ENCODE measurements around the gene PALLD. TPM values are rescaled to one million over a fixed set of nuclear protein-coding genes. Genes with fewer than 3 reads are reported as not detected.

Gene PALLD
- total RNA-seq, 2 experiments from 2014 or later: 0.49 to 0.78 TPM

DNA sequence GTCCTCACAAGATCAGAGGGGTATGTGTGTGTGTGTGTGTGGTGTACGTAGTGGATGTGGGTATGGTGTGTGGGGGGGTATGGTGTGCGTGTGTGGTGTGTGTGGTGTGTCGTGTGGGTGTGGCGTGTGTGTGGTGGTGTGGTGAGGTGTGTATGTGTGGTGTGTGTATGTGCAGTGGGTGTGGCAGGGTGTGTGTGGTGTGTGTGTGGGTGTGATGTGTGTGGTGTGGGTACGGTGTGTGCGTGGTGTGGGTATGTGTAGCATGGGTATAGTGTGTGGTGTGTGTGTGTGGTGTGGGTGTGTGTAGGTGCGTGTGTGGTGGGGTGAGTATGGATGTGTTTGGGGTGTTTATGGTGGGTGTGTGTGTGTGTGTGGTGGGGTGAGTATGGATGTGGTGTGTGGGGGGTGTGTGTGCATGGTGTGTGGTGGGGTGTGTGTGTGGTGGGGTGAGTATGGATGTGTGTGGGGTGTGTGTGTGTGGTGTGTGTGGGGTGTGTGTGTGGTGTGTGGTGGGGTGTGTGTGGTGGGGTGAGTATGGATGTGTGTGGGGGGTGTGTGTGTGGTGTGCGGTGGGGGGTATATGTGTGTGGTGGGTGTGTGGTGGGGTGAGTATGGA lies 182.0 kb downstream of the PALLD start:
- Mint-ChIP-seq H3K4me1 (ENCODE audit: low read depth) (no peaks in the 10 kb centered on the region), H3K4me3 (no peak overlapping the region), H3K9me3 (no peaks in the 10 kb centered on the region), H3K27ac (no peak overlapping the region), H3K27me3 (no peaks in the 10 kb centered on the region), H3K36me3 (ENCODE audit: low read depth) (no peaks in the 10 kb centered on the region)
- ChIA-PET CTCF (no interaction called here), POLR2A (no interaction called here)
- H3K4me3 ChIP-seq (ENCODE audit: low read length): no peak overlapping the region
- no peak for DNase-seq
- H3K27me3 ChIP-seq (ENCODE audit: control insufficient read depth in 1 of 2, insufficient read depth in 2 of 2, low read length in 2 of 2): no peaks in the 10 kb centered on the region
- TF ChIP-seq, protein P1, sequence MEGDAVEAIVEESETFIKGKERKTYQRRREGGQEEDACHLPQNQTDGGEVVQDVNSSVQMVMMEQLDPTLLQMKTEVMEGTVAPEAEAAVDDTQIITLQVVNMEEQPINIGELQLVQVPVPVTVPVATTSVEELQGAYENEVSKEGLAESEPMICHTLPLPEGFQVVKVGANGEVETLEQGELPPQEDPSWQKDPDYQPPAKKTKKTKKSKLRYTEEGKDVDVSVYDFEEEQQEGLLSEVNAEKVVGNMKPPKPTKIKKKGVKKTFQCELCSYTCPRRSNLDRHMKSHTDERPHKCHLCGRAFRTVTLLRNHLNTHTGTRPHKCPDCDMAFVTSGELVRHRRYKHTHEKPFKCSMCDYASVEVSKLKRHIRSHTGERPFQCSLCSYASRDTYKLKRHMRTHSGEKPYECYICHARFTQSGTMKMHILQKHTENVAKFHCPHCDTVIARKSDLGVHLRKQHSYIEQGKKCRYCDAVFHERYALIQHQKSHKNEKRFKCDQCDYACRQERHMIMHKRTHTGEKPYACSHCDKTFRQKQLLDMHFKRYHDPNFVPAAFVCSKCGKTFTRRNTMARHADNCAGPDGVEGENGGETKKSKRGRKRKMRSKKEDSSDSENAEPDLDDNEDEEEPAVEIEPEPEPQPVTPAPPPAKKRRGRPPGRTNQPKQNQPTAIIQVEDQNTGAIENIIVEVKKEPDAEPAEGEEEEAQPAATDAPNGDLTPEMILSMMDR (IDR thresholded peaks at IDR 0.05): no peak
- H3K36me3 ChIP-seq (ENCODE audit: insufficient read depth, low read length): no peaks in the 10 kb centered on the region
- intact Hi-C loops (cut with DNase I, micrococcal nuclease): no loop called here
- no peak overlapping the region for H3K27ac ChIP-seq (ENCODE audit: low read depth in 1 of 2, low read length in 2 of 2)
- no peak for ATAC-seq (ENCODE audit: poor library complexity)
- no peaks in the 10 kb centered on the region for H3K4me1 ChIP-seq (ENCODE audit: insufficient read depth, low read length)
- no peaks in the 10 kb centered on the region for H3K9me3 ChIP-seq (ENCODE audit: control insufficient read depth in 1 of 2, insufficient read depth in 1 of 2, low read length in 2 of 2)

DNA sequence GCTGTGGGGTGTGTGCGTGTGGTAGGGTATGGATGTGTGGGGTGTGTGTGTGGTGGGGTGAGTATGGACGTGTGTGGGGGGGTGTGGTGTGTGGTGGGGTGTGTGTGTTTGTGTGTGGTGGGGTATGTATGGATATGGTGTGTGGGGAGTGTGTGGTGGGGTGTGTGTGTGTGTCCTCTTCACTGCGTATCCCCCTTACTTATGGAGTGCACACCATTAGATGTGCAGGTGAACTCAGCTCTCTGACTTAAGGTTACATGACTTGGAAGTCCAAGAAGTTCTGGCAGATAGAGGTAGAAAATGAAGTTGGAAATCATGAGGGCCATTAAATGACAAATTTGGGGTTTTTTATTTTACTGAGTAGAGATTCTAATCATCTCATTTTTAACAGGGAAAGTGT lies 182.5 kb downstream of the PALLD start:
- H3K4me1 Mint-ChIP-seq (ENCODE audit: low read depth): no peaks in the 10 kb centered on the region
- ATAC-seq (ENCODE audit: poor library complexity) (no peak), DNase-seq (no peak)
- Histone ChIP-seq H3K9me3 (ENCODE audit: control insufficient read depth in 1 of 2, insufficient read depth in 1 of 2, low read length in 2 of 2) (no peaks in the 10 kb centered on the region), H3K4me1 (ENCODE audit: insufficient read depth, low read length) (no peaks in the 10 kb centered on the region), H3K36me3 (ENCODE audit: insufficient read depth, low read length) (no peaks in the 10 kb centered on the region), H3K27ac (ENCODE audit: low read depth in 1 of 2, low read length in 2 of 2) (no peak overlapping the region), H3K27me3 (ENCODE audit: control insufficient read depth in 1 of 2, insufficient read depth in 2 of 2, low read length in 2 of 2) (no peaks in the 10 kb centered on the region), H3K4me3 (ENCODE audit: low read length) (no peak overlapping the region)
- H3K9me3 Mint-ChIP-seq: no peaks in the 10 kb centered on the region
- TF ChIP-seq, protein P1 (IDR thresholded peaks at IDR 0.05): no peak
- no peak overlapping the region for H3K27ac Mint-ChIP-seq
- ChIA-PET CTCF (no interaction called here), POLR2A (no interaction called here)
- no peak overlapping the region for H3K4me3 Mint-ChIP-seq
- intact Hi-C loops (cut with DNase I, micrococcal nuclease): no loop called here
- no peaks in the 10 kb centered on the region for H3K36me3 Mint-ChIP-seq (ENCODE audit: low read depth)
- no peaks in the 10 kb centered on the region for H3K27me3 Mint-ChIP-seq

DNA sequence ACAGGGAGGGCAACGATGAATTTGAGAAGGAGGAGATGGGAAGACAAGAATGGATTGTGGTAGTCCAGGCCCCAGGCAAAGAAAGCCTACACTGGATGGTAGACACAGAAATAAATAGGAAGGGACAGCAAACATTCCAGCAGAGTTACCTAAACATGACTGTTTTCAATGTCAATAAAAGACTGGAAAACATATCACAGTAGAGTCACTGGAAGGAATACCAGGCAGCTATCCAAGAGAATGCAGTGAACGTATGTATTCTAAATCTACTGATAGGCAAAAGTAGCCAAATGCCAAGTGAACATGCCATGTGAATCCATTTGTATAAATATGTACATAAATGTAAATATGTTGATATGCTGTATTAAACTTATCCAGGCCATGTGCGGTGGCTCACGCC lies 183.0 kb downstream of the PALLD start:
- Mint-ChIP-seq H3K27me3 (no peaks in the 10 kb centered on the region), H3K4me3 (no peak overlapping the region), H3K4me1 (ENCODE audit: low read depth) (no peaks in the 10 kb centered on the region), H3K9me3 (no peaks in the 10 kb centered on the region), H3K27ac (no peak overlapping the region), H3K36me3 (ENCODE audit: low read depth) (no peaks in the 10 kb centered on the region)
- no peak for DNase-seq
- POLR2A ChIA-PET: no interaction called here
- H3K4me3 ChIP-seq (ENCODE audit: low read length): no peak overlapping the region
- no peaks in the 10 kb centered on the region for H3K27me3 ChIP-seq (ENCODE audit: control insufficient read depth in 1 of 2, insufficient read depth in 2 of 2, low read length in 2 of 2)
- no peaks in the 10 kb centered on the region for H3K36me3 ChIP-seq (ENCODE audit: insufficient read depth, low read length)
- TF ChIP-seq, protein P1 (IDR thresholded peaks at IDR 0.05): no peak
- no peak overlapping the region for H3K27ac ChIP-seq (ENCODE audit: low read depth in 1 of 2, low read length in 2 of 2)
- intact Hi-C loops (cut with DNase I, micrococcal nuclease): no loop called here
- CTCF ChIA-PET: no interaction called here
- H3K9me3 ChIP-seq (ENCODE audit: control insufficient read depth in 1 of 2, insufficient read depth in 1 of 2, low read length in 2 of 2): no peaks in the 10 kb centered on the region
- no peaks in the 10 kb centered on the region for H3K4me1 ChIP-seq (ENCODE audit: insufficient read depth, low read length)
- no peak for ATAC-seq (ENCODE audit: poor library complexity)
